OCI-M2 (cell line): Measurements from ENCODE around the gene TTLL7.
"Not testable (repeated sequence)": the region's sequence is repeated elsewhere in the genome, so short reads cannot be mapped to it uniquely, and the experiment has no call there.

ENCODE experiments used
- DNase-seq: peaks from one replicate; lab custom pipeline; 2025; ENCODE audit not compliant: unreplicated experiment; lab: John Stamatoyannopoulos, UW

The TTLL7 gene

GRCh38 chr1:83932281-83932680 is 66.7 kb downstream of the TTLL7 start:
- DNase-seq: peak; percentile 17

GRCh38 chr1:83931658-83932253 is 67.2 kb downstream of the TTLL7 start:
- no peak for DNase-seq

- DNase-seq: no peak
Observed at GRCh38 chr1:83929184-83929583, 69.7 kb downstream of the TTLL7 start.

GRCh38 chr1:83928396-83928795 is 70.5 kb downstream of the TTLL7 start:
- DNase-seq: no peak

- no peak for DNase-seq
Observed at GRCh38 chr1:83927701-83928100, 71.2 kb downstream of the TTLL7 start.

- no peak for DNase-seq
Observed at GRCh38 chr1:83927061-83927460, 71.9 kb downstream of the TTLL7 start.

- no peak for DNase-seq
Observed at GRCh38 chr1:83923553-83923952, 75.4 kb downstream of the TTLL7 start.

GRCh38 chr1:83922431-83922830 is 76.5 kb downstream of the TTLL7 start:
- no peak for DNase-seq

- no peak for DNase-seq
Observed at GRCh38 chr1:83920320-83920719, 78.6 kb downstream of the TTLL7 start.

- no peak for DNase-seq
Observed at GRCh38 chr1:83919872-83920271, 79.1 kb downstream of the TTLL7 start.

- peak; percentile 70 for DNase-seq
Observed at GRCh38 chr1:83918688-83919285, 80.1 kb downstream of the TTLL7 start.

- DNase-seq: no peak
Observed at GRCh38 chr1:83917959-83918358, 81.0 kb downstream of the TTLL7 start.

- DNase-seq: not testable (repeated sequence)
Observed at GRCh38 chr1:83916094-83916493, 82.8 kb downstream of the TTLL7 start.

GRCh38 chr1:83912876-83913275 is 86.1 kb downstream of the TTLL7 start:
- no peak for DNase-seq

- DNase-seq: no peak
Observed at GRCh38 chr1:83910461-83910860, 88.5 kb downstream of the TTLL7 start.

- no peak for DNase-seq
Observed at GRCh38 chr1:83909687-83910086, 89.2 kb downstream of the TTLL7 start.

GRCh38 chr1:83905315-83905907 is 93.5 kb downstream of the TTLL7 start:
- no peak for DNase-seq

GRCh38 chr1:83901547-83902155 is 97.3 kb downstream of the TTLL7 start:
- no peak for DNase-seq

- DNase-seq: no peak
Observed at GRCh38 chr1:83900524-83900923, 98.4 kb downstream of the TTLL7 start.

GRCh38 chr1:83897516-83897915 is 101.4 kb downstream of the TTLL7 start:
- no peak for DNase-seq

- no peak for DNase-seq
Observed at GRCh38 chr1:83896299-83896698, 102.6 kb downstream of the TTLL7 start.

GRCh38 chr1:83889707-83890106 is 109.2 kb downstream of the TTLL7 start:
- no peak for DNase-seq
